Thoracic aorta (tissue), 2 donors: ENCODE results near the gene ANTXR1. TPM values are rescaled to one million over a fixed set of nuclear protein-coding genes. Genes with fewer than 3 reads are reported as not detected.

Source experiments
- ATAC-seq: fragments of 150-250 bp; one replicate; pipeline ENCODE4 v1.8.0; 2017; ENCODE audit warnings: low read depth; ENCODE audit not compliant: insufficient number of reproducible peaks, low FRiP score
- DNase-seq: peaks from one replicate; pipeline ENCODE4 v3.0.0-alpha.2; 2020; ENCODE audit warnings: low spot score
- H3K27ac ChIP-seq, 2 donors: fragments of 200-600 bp; sonication (generic); 1 replicate in 1 of 2; 2 replicates in 1 of 2; pipeline ENCODE4 v1.5.1; 2016; ENCODE audit warnings: mild to moderate bottlenecking in 2 of 2, moderate library complexity in 2 of 2
- H3K27me3 ChIP-seq: fragments of 200-600 bp; sonication (generic); replicated peaks from 2 replicates; pipeline ENCODE4 v1.6.0; 2016; ENCODE audit warnings: mild to moderate bottlenecking; ENCODE audit not compliant: insufficient read depth
- H3K36me3 ChIP-seq: fragments of 200-600 bp; sonication (generic); one replicate; pipeline ENCODE4 v1.5.1; 2016
- H3K4me1 ChIP-seq, 2 donors: fragments of 200-600 bp; sonication (generic); 1 replicate in 1 of 2; 2 replicates in 1 of 2; pipeline versions ENCODE4 v1.5.1 to v1.6.0; 2016; ENCODE audit warnings: low read depth in 2 of 2, mild to moderate bottlenecking in 1 of 2; ENCODE audit not compliant: control insufficient read depth in 1 of 2
- H3K4me3 ChIP-seq: fragments of 200-600 bp; sonication (generic); 2 replicates; pipeline ENCODE4 v1.5.1; 2016; ENCODE audit warnings: mild to moderate bottlenecking
- H3K9me3 ChIP-seq: fragments of 200-600 bp; sonication (generic); 2 replicates; pipeline ENCODE4 v1.5.1; 2016
- total RNA-seq, 2 donors: library from RNA; depleted of rRNA; stranded (reverse); fragments of >200 nt; gene quantifications; one replicate each; pipeline versions ENCODE4 v1.1.0 to v1.2.3, GENCODE V29; 2016
- TF ChIP-seq, protein P1 (sequence below): fragments of 200-600 bp; sonication (generic); IDR thresholded peaks from one replicate; pipeline ENCODE4 v1.5.1; 2019; ENCODE audit warnings: antibody characterized with exemption

The ANTXR1 gene
- total RNA-seq, 2 donors from 2014 or later, result 253 to 313 TPM

DNA sequence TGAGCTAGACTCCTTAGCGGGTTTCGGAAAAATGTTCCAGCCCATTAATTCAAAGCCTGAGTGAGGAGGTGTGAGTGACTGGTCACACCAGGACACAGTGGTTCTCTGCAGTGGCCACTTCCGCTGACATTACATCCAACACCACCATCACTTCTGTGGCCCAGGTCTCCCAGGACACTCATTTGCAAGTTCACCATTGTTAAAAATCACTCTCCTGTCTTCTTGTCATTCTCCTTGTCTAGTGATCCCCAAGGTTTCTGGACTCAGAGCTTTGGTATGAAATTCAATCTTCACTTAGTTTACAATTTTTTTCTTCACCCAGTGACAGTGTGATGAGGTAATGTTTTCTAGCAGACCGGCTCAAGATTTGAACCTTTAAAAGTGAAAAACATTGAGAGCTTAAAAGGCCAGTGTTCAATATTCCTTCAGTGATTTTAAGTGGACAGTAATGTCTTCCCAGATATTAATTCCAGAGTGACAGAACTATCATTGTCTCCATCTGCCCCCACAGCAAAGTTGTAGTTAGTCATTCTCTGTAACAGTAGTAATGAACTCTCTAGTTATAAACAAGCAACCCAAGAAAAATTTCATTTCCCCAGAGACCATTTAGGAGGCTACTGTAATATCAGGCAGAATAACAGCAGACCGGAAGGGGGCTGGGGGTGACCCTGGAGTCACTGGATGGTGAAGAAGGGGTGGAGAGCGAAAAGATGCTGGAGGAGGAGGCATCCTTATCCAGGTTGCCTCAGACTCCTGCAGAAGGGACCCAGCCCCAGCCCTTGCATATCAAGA is 209.2 kb downstream of the ANTXR1 start:
- Histone ChIP-seq H3K27me3 (no peaks in the 10 kb centered on the region), H3K9me3 (no peaks in the 10 kb centered on the region), H3K4me3 (no peak overlapping the region), H3K27ac (peak overlapping the region; percentile 35 to 36), H3K36me3 (peaks cover 3% of the 10 kb centered on the region), H3K4me1 (peaks cover 17 to 67% of the 10 kb centered on the region in 2 donors)
- DNase-seq (no peak), ATAC-seq (no peak)
- TF ChIP-seq, protein P1, sequence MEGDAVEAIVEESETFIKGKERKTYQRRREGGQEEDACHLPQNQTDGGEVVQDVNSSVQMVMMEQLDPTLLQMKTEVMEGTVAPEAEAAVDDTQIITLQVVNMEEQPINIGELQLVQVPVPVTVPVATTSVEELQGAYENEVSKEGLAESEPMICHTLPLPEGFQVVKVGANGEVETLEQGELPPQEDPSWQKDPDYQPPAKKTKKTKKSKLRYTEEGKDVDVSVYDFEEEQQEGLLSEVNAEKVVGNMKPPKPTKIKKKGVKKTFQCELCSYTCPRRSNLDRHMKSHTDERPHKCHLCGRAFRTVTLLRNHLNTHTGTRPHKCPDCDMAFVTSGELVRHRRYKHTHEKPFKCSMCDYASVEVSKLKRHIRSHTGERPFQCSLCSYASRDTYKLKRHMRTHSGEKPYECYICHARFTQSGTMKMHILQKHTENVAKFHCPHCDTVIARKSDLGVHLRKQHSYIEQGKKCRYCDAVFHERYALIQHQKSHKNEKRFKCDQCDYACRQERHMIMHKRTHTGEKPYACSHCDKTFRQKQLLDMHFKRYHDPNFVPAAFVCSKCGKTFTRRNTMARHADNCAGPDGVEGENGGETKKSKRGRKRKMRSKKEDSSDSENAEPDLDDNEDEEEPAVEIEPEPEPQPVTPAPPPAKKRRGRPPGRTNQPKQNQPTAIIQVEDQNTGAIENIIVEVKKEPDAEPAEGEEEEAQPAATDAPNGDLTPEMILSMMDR, result no peak

DNA sequence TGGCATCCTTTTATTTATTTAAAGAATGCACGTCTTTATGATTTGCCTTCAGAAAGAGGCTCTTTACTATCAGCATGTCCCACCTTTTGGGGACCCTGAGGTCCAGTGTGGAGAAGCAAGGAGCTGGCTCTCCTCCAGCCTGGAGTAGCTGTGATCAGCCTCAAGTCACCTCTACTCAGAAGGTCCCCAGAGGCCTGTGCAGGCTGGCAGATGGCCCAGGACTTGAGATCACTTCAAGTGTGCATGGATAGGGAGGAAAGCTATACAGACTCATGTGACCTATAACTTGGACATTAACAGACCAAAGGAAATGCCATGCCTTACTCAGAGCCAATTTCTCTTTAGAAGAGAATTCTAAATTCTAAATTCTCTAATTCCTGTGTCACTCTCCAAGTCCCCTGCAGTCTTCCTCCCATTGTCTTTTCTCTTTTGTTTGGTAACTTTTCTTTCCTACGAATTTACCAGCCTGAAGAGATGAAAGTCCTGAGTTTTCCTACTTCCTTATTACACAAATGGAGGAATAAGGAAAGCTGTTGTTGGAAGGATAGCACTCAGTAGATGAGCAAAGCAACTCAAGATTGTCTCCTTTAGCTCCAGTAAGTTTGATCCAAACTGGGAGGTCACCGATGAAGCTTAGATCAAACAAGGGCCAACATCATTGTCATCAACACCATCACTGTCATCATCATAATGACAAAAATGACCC is 210.1 kb downstream of the ANTXR1 start:
- H3K36me3 ChIP-seq, result peaks cover 3% of the 10 kb centered on the region
- H3K9me3 ChIP-seq, result no peaks in the 10 kb centered on the region
- H3K4me3 ChIP-seq, result no peak overlapping the region
- H3K27ac ChIP-seq, result peak overlapping the region; percentile 35 to 36
- TF ChIP-seq, protein P1, result no peak
- DNase-seq (peak; percentile 31), ATAC-seq (peak; percentile 44)
- peaks cover 12 to 59% of the 10 kb centered on the region in 2 donors for H3K4me1 ChIP-seq
- H3K27me3 ChIP-seq, result no peaks in the 10 kb centered on the region

DNA sequence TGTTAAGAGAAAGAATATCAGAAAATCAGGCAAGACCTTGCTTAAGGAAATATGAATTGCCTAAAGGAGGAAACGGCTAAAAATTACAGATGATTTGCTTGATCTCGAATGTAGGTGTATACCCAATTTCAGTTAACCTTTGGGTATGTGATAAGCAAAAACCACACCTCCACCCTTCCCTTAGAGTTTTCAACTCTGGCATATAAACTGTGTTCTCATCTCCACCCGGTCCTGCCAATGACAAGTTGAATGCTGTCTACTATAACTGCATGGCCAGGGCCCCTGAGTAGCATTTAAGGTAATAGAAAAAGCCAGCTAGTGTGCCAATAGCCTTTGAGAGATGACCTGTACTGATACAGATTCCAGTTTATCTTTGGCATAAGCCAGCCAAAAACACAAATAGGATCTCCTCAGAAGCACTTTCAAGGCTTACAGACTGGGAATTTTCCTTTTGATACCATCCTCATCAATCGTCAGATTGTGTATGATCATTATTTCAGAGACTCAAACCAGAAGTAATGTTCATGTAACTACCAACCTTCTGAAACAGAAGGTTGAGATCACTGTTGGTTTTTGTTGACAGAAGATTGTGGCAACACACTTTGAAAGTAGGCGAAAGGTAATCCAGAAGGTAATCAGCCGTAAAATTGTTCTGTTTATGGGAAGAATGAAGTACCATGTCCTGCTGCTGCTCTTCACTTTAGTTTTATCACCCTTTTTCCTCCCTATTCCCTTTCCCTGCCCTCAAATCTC is 211.0 kb downstream of the ANTXR1 start:
- H3K27ac ChIP-seq, result peak overlapping the region; percentile 35 to 36

DNA sequence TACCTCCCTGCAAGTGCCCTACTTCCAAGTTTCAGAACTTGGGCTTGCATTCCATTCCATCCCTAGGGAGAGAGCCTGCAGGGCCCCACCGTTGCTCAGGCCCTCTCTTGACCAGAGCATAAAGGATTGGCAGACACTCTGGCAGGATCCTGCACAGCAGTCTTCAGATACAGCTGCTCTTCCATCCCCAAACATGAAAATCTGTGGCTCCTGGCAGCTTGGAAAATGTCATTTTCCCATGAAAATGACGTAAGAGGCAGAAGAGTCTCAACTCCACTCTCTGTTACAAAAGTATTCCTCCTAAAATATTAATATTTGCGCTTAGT is 211.5 kb downstream of the ANTXR1 start:
- Histone ChIP-seq H3K36me3 (peaks cover 3% of the 10 kb centered on the region), H3K4me1 (peaks cover 9 to 45% of the 10 kb centered on the region in 2 donors), H3K27me3 (no peaks in the 10 kb centered on the region), H3K27ac (no peak overlapping the region), H3K9me3 (no peaks in the 10 kb centered on the region), H3K4me3 (no peak overlapping the region)
- ATAC-seq (no peak), DNase-seq (no peak)
- TF ChIP-seq, protein P1, result no peak

More for the DNA sequence above, 211.0 kb downstream of the ANTXR1 start:
- TF ChIP-seq, protein P1, result no peak
- peaks cover 3% of the 10 kb centered on the region for H3K36me3 ChIP-seq
- H3K4me3 ChIP-seq, result no peak overlapping the region
- no peak for DNase-seq
- H3K4me1 ChIP-seq, result peaks cover 9 to 50% of the 10 kb centered on the region in 2 donors
- ATAC-seq, result no peak
- H3K27me3 ChIP-seq, result no peaks in the 10 kb centered on the region
- no peaks in the 10 kb centered on the region for H3K9me3 ChIP-seq

DNA sequence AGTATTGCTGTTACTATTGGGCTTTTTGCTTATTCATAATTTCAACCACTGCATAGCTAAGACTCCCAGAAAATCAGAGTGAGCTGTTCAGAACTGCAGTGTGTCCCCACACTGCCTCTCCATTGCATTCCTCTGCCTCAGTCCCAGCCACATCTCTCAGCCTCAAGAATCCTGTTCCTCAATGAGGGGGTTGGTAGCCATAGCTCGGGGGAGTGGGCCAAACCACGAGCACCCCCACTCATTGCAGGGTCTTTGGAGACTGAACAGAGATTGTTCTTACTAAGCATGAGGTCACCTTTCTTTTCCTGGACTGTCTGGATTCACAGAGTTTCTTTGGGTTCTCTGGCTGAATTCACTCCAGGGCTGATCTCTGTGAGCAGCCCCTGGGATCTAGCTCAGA is 213.0 kb downstream of the ANTXR1 start:
- peaks cover 5 to 36% of the 10 kb centered on the region in 2 donors for H3K4me1 ChIP-seq
- H3K4me3 ChIP-seq, result no peak overlapping the region
- ATAC-seq, result no peak
- no peak overlapping the region for H3K27ac ChIP-seq
- no peaks in the 10 kb centered on the region for H3K9me3 ChIP-seq
- TF ChIP-seq, protein P1, result no peak
- DNase-seq, result no peak
- H3K27me3 ChIP-seq, result no peaks in the 10 kb centered on the region
- H3K36me3 ChIP-seq, result peaks cover 3% of the 10 kb centered on the region
